ENCODE results near the gene PGAP6. TPM values are rescaled to one million over a fixed set of nuclear protein-coding genes. Genes with fewer than 3 reads are reported as not detected.

PGAP6 gene
- total and polyA plus RNA-seq, 2 of the 13 experiments (the other 11 are each of a cell fraction or from before 2014, with no cell fraction given), result 52.7 to 136 TPM

- BruUV-seq (replicated peaks), result TSS peak; percentile 89
- intact Hi-C loops (cut with micrococcal nuclease; ENCODE audit: unreplicated experiment) (no loop called here), in situ Hi-C loops (cut with HindIII; ENCODE audit: extremely low pct_ligation_motif_present, low pct_unique_long_range_greater_than_20kb) (no loop called here)
- Histone ChIP-seq H4K20me1 (ENCODE audit: insufficient read depth, low read length) (no peaks in the 10 kb centered on the region), H3K27ac (ENCODE audit: extremely low read length, insufficient read depth, low read length) (peak within 1 kb of the TSS; percentile 97), H3K4me1 (ENCODE audit: insufficient read depth, low read length) (peaks cover 66% of the 10 kb centered on the region), H3K27me3 (ENCODE audit: control insufficient read depth in 1 of 2, insufficient read depth in 2 of 2, low read length in 2 of 2) (no peaks in the 10 kb centered on the region), H3K9me3 (ENCODE audit: low read length) (no peaks in the 10 kb centered on the region), H3K4me2 (ENCODE audit: low read depth, low read length) (peak within 1 kb of the TSS; percentile 74), H3K9ac (ENCODE audit: insufficient read depth, low read depth, low read length) (peak within 1 kb of the TSS; percentile 91), H3K79me2 (ENCODE audit: insufficient read depth, low read length) (peaks cover 15% of the 10 kb centered on the region), H2AFZ (ENCODE audit: low read length) (no peak within 1 kb of the TSS), H3K36me3 (replicated peaks in 1 of 2; ENCODE audit: control insufficient read depth in 1 of 2, insufficient read depth in 2 of 2, low read length in 2 of 2) (peaks cover 0 to 4% of the 10 kb centered on the region in 2 experiments; a peak in 2 of 5 replicates), H3K4me3 (replicated peaks in 1 of 3; ENCODE audit: insufficient read depth in 1 of 3, low read depth in 2 of 3, low read length in 3 of 3) (peak within 1 kb of the TSS; percentile 81 to 85 (median 83))
- POLR2A ChIA-PET, result interaction anchor here (0.7 to 2.0 kb wide), 21 partner anchors 10 to 187 kb away, joined by 3 to 21 read pairs (median 4); partner anchors contain the start of genes AXIN1, MRPL28 and RAB11FIP3
- WGBS (ENCODE audit: low lambda C conversion rate), result 3% methylated on average over 26 of the region's 91 CpGs
- ATAC-seq (peak; percentile 61), DNase-seq (ENCODE audit: low spot score) (peak; percentile 76), FAIRE-seq (no peak)
- CTCF ChIA-PET (ENCODE audit: low intra/inter-chr PET ratio, low total read pairs), result no interaction called here
- TF ChIP-seq PAF1 (CRISPR knock-in tag; IDR thresholded peaks at IDR 0.05), result no peak
- TF ChIP-seq TEAD3 (CRISPR knock-in tag; optimal IDR thresholded peaks at IDR 0.05; ENCODE audit: borderline replicate concordance), result peak; percentile 15
- no peak for TF ChIP-seq ETS1 (CRISPR knock-in tag; IDR thresholded peaks at IDR 0.05)
- peak; percentile 78 for TF ChIP-seq ZNF414 (CRISPR knock-in tag; IDR thresholded peaks at IDR 0.05)
- TF ChIP-seq CBX1 (IDR thresholded peaks at IDR 0.05; ENCODE audit: low read depth), result peak; percentile 54
- 0 out of 2 replicates have a peak, but pooled peaks have one; percentile 13 for TF ChIP-seq PITX1 (CRISPR knock-in tag; IDR thresholded peaks at IDR 0.05)
- TF ChIP-seq KLF15 (CRISPR knock-in tag; IDR thresholded peaks at IDR 0.05; ENCODE audit: borderline replicate concordance), result no peak; the same call in 1 of the 2 replicates
- no peak for TF ChIP-seq SP5 (CRISPR knock-in tag; IDR thresholded peaks at IDR 0.05; ENCODE audit: borderline replicate concordance, low read depth)
- TF ChIP-seq MBNL3 (CRISPR knock-in tag; conservative IDR thresholded peaks at IDR 0.05), result no peak
- TF ChIP-seq EEA1 (CRISPR knock-in tag; IDR thresholded peaks at IDR 0.05; ENCODE audit: borderline replicate concordance), result peak; percentile 10; the same call in 1 of the 2 replicates
- no peak for TF ChIP-seq ZBTB14 (CRISPR knock-in tag; IDR thresholded peaks at IDR 0.05)
- TF ChIP-seq ZNF557 (CRISPR knock-in tag; IDR thresholded peaks at IDR 0.05), result no peak
- TF ChIP-seq POGK (CRISPR knock-in tag; conservative IDR thresholded peaks at IDR 0.05), result peak; percentile 74
- TF ChIP-seq GLI4 (CRISPR knock-in tag; IDR thresholded peaks at IDR 0.05; ENCODE audit: borderline replicate concordance), result no peak
- no peak for TF ChIP-seq LCORL (IDR thresholded peaks at IDR 0.05)
- TF ChIP-seq LCORL (CRISPR knock-in tag; IDR thresholded peaks at IDR 0.05), result no peak
- peak; percentile 74 for TF ChIP-seq SAP130 (CRISPR knock-in tag; IDR thresholded peaks at IDR 0.05; ENCODE audit: low read depth)
- peak; percentile 16; the same call in 1 of the 2 replicates for TF ChIP-seq SP4 (CRISPR knock-in tag; IDR thresholded peaks at IDR 0.05)
- TF ChIP-seq HDAC1 (CRISPR knock-in tag; IDR thresholded peaks at IDR 0.05), result peak; percentile 64
- TF ChIP-seq ZFX (CRISPR knock-in tag; IDR thresholded peaks at IDR 0.05; ENCODE audit: low read depth), result peak; percentile 81
These were observed 19.9 kb upstream of the PGAP6 start, which contains the start of gene DECR2 for GRCh38 chr16:401468-402348. Gene DECR2 (plus strand): TSS chr16:401885. CDS start chr16:401964, 79 bp downstream.
